HG03060 (cell line): ENCODE results near the gene CMTM7.

Experiments
- ATAC-seq: cut with Tn5 transposase; IDR thresholded peaks from one replicate; pipeline ENCODE4 v1.9.1; 2021; ENCODE audit warnings: low read depth, moderate number of reproducible peaks; ENCODE audit not compliant: unreplicated experiment

CMTM7 gene

DNA sequence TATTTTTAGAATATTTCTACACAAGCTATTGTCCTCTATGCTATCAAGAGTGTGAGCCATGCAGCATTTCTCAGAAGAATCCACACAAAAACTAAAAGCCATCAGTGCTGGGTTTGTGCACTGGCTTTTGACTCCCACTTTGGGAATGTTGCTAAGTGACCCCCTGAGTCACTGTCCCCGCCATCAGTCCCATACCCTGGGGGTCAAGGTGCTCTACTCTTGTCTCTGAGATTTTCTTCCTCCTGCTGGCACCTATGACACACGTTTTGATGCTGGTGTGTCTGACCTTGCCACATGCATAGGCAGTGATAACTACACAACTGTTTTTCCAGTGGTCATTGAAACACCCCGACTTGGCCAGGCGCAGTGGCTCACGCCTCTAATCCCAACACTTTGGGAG lies 19.8 kb downstream of the CMTM7 start:
- no peak for ATAC-seq

- no peak for ATAC-seq
These were observed 21.2 kb downstream of the CMTM7 start for GRCh38 chr3:32412887-32413286.

GRCh38 chr3:32413845-32414521 lies 22.3 kb downstream of the CMTM7 start:
- no peak for ATAC-seq

DNA sequence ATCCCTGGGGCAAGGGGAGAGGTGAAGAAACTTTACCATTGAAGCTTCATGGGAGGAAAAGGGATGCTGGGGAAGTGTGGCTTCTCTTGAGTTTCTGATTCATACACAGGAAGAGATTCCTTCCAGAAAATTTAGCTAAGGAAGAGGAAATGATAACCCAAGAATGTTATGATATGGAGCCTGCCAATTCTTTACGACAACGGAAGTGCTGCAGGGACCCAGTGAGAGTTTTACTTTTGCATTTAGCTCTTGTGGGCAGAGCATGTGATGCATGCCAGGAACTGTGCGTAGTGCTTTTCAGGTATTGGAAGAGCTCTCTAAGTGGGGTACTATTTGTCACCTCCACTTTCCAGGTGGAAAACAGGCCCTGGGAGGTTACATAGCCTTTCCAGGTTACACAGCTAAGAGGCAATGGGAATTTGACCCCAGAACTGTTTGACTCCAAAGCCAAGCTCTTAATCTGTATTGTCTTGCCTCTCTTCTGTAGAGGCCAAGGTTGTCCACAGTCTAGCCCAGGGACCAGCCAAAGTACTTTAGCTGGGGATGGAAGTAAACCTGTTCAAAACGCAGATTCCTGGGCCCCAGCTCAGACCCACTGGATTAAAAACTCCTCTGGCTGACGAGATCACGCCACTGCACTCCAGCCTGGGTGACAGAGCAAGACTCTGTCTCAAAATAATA lies 23.0 kb downstream of the CMTM7 start:
- peak; percentile 49 for ATAC-seq

- no peak for ATAC-seq
These were observed 28.1 kb downstream of the CMTM7 start for GRCh38 chr3:32419742-32420125.

DNA sequence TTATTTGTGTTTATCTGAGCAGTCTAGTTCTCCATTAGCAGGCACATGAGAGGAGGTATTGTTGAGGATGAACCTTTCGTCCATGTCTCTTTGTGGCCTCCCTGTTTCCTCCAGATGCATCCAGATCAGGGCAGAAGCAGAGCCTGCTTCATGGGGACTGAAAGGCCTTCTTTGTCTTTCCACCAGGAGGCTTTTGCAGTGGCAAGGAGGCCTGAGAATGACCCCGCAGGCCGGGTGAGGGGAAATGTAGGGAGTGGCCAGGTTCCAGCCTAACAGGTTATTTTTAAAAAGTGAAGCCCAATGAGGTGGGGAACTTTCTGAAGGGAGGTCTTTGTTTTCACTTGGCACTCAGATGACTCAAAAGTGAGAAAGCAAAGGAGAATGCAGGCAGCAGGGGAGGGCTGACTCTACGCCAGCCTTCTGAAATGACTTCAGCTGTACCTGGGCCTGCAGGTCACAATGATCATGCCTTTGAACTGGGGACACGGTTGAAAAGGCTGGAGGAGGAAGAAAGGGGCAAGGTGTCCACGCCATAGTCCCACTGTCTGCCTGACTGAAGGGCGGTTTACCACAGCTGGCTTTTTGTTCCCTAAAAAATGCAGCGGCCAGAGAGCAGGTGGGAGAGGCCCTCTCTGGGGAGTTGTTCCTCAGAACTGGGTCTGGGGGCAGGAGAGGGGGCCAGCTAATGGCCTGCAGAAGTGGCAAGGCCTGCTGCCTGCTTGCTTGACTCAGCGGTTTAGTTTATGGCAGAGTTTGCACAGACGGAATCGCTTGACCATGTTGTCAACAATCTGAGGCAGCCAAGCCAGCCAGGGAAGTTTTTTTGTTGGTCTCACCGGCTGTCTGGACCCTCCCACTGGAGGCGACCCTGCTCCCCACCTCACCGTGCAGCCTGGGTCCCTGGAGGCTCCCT lies 28.7 kb downstream of the CMTM7 start:
- ATAC-seq, result peak; percentile 47

- ATAC-seq, result no peak
These were observed 29.5 kb downstream of the CMTM7 start for GRCh38 chr3:32421185-32421584.

DNA sequence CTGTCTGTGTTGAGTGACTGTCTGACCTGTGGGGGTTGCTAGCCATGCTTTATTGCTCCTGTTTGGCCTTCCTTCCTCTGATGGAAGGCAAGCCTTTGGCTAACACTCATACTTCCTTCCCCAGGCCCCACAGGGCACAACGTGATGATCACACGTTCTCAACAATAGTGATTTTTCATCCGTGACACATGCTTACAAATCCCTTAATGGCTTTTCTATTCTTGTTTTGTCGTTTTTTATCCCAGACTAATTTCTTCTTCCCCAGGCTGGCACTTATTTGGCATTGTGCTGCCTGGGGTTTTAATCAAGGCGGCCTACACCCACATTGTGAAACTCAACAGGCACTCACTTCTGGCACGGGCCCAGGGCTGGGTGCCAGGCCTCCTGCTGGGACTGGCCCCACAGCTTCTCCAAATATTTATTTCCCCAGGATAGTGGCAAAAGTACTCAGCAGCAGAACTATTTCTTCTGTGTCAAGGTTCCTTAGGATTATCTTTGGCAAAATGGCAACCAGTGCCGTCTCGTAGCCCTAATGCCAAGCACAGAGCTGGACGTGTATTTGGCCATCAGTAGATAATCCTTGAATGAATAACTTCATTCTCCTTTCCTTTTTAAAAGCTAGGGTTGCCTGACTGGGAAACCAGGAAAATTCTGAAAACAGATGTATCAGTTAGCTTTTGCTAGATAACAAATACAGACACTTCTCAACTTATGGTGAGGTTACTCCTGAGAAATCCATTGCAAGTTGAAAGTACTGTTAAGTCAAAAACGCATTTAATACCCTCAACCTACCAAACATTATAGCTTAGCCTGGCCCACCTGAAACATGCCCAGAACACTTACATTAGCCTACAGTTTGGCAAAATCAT lies 30.6 kb downstream of the CMTM7 start:
- no peak for ATAC-seq

DNA sequence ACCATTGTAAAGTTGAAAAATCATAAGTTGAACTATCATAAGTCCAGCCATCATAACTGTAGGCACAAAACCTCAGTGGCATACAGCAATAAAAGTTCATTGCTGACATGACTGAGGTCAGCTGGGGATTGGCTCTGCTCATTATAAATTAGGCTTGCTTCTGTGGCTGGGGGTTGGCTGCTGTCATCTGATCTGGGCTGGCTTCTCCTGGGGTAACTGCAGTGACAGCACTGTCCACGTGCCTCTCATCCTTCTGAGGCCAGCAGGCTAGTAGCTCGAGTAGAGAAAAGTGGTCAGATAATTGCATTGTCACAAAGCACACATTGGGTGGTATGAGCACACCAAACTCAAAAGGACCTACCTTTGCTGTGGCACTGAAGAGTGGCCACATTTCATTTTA lies 31.3 kb downstream of the CMTM7 start:
- no peak for ATAC-seq

- ATAC-seq, result no peak
These were observed 31.9 kb downstream of the CMTM7 start for GRCh38 chr3:32423534-32423933.

DNA sequence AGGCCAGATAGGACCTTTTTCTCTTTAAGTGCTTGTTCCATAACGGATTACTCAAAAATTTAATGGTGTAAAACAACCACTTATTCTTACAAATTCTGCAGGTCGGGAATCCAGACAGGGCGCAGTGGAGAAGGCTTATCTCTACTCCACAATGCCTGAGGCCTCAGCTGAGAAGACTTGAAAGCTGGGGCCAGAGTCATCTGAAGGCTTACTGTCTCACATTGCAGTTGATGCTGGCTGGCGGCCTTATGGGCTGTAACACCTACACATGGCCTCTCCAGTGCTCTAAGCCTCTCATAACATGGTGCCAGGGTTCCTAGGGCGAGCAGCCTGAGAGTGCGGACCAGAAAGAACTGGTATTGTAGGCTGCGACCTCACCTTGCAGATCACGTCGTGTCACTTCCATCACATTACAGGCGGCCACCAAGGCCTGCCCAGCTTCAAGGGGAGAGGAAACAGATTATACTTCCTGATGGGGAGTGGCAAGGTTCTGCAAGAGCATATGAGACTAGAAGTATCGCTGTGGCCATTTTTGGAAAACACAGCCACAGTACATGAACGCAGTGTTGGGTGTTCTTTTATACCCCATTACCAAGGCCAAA lies 32.4 kb downstream of the CMTM7 start:
- no peak for ATAC-seq

GRCh38 chr3:32424581-32425250 lies 33.1 kb downstream of the CMTM7 start:
- ATAC-seq, result no peak

- peak; percentile 73 for ATAC-seq
These were observed 36.7 kb downstream of the CMTM7 start for GRCh38 chr3:32428092-32429068.

DNA sequence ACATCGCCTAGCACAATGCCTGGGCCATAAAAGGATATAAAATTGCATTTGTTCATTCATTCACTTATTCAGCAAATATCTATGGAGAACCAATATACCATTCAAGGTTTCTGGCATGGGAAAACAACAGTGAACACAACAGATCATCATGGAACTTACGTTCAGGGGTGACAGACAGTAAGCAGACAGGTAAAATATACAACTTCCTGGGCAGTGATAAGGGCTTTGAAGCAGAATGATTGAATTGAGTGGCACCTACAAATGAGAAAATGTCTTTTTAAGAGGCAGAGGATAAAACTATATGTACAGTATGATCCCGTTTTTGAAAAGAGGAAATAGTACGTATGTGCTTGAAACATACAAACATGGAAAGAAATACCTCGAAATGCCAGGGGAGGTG lies 39.2 kb downstream of the CMTM7 start:
- ATAC-seq, result no peak

DNA sequence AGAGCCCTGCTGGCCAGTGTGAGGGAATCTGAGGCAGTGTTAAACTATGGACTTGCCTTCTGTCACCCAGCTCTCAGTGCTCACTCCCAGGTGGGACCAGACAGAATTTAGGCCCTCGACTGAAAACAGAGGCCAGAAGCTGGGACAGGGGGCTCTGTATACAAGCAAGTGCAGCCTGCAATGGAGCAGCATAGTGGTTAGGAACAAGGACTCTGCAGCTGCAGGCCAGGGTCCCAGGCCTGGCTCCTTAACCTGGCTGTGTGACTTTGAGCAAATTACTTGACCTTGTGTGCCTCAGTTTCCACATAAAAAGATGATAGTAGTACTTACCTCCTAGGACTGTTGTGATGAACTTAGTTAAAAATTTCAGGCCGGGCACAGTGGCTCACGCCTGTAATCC lies 39.8 kb downstream of the CMTM7 start:
- no peak for ATAC-seq

- ATAC-seq, result no peak
These were observed 40.5 kb downstream of the CMTM7 start for GRCh38 chr3:32432045-32432710.

DNA sequence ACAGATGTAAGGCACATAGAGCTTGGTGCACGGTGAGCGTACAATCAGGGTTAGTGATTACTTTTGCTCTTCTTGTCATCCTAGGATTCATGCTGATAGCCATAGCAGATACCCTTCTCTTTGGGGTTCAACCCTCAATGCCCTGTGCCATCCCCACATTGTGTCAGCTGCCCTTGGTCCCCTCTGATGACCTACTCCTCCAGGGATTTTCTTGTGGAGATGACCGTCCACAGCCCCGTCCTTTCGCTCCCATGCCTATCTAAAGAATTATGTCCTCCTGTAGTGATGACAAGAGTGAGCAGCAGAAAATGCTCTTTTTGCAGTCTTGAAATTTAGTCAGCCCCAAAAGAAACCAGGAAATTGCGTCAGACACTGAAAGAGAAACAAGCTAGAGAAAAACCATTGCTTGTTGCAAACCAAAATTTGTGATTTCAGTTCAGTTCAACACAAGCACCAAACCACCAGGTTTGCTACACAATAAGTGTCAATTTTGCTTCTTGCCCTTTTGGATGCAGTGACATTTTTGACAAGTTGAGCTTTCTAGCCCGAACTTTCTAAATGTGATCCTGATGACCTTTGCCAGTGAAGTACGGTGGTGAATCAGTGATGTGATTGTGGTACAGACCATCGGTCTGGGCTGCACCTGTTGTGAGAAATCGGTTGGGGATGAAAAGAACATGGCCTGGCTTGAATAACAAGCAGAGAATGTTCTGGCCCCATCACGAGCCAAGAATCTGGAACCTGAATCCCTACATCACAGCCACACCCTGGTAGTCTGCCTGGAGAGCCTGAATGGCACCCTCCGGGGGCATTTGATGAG lies 41.3 kb downstream of the CMTM7 start:
- ATAC-seq, result no peak
